OCI-LY3 (cell line): ENCODE measurements around the gene SMG7.
A peak's percentile ranks its signal among the peaks of the same experiment; 100 is the strongest.

ENCODE experiments used
- H2AFZ ChIP-seq: fragments of 200-600, 300-600 bp; shearing (Covaris generic); 2 replicates; pipeline ENCODE4 v1.6.0; 2014; ENCODE audit warnings: antibody characterized with exemption, low read depth, low read length
- H3K27ac ChIP-seq: fragments of 200-600, 300-600 bp; sonication (generic); 2 replicates; pipeline ENCODE4 v1.5.1; 2014; ENCODE audit warnings: mild to moderate bottlenecking, low read length, moderate library complexity, mixed read lengths
- H3K27me3 ChIP-seq: fragments of 200-600, 300-600 bp; sonication (generic); 2 replicates; pipeline ENCODE4 v1.6.1; 2014; ENCODE audit warnings: low read depth, low read length, mixed read lengths
- H3K36me3 ChIP-seq: fragments of 200-600, 300-600 bp; sonication (generic); replicated peaks from 2 replicates; pipeline ENCODE3; 2014; ENCODE audit warnings: low read depth, low read length, mixed read lengths
- H3K4me1 ChIP-seq: fragments of 300-600, 200-600 bp; sonication (generic); 2 replicates; pipeline ENCODE4 v1.6.1; 2014; ENCODE audit warnings: low read length, mixed read lengths
- H3K4me2 ChIP-seq: fragments of 200-600, 300-600 bp; sonication (generic); 2 replicates; pipeline ENCODE4 v1.6.1; 2014; ENCODE audit warnings: low read length, mixed read lengths
- H3K4me3 ChIP-seq: fragments of 300-600, 200-600 bp; sonication (generic); 2 replicates; pipeline ENCODE4 v1.5.1; 2014; ENCODE audit warnings: antibody characterized with exemption, mild to moderate bottlenecking, low read length, moderate library complexity
- H3K79me2 ChIP-seq: fragments of 300-600, 200-600 bp; shearing (Covaris generic); 2 replicates; pipeline ENCODE4 v1.6.1; 2014; ENCODE audit warnings: mild to moderate bottlenecking, low read length, mixed read lengths
- H3K9ac ChIP-seq: fragments of 300-600, 200-600 bp; shearing (Covaris generic); 2 replicates; pipeline ENCODE4 v1.6.0; 2014; ENCODE audit warnings: mild to moderate bottlenecking, low read length, moderate library complexity
- H3K9me3 ChIP-seq: fragments of 200-600, 300-600 bp; shearing (Covaris generic); 2 replicates; pipeline ENCODE4 v1.6.1; 2014; ENCODE audit warnings: low read length, mixed read lengths; ENCODE audit not compliant: insufficient read depth
- H4K20me1 ChIP-seq: fragments of 200-600, 300-600 bp; sonication (generic); 2 replicates; pipeline ENCODE4 v1.6.1; 2016; ENCODE audit warnings: low read length, mixed read lengths; ENCODE audit not compliant: insufficient read depth
- EZH2phosphoT487 ChIP-seq: fragments of 200-600 bp; shearing (Covaris generic); IDR thresholded peaks from 2 replicates; pipeline ENCODE4 v1.6.1; 2018; ENCODE audit warnings: antibody characterized with exemption, mixed run types, low read depth
- TF ChIP-seq, protein P1 (sequence below): fragments of 200-600, 300-600 bp; sonication (generic); IDR thresholded peaks from 2 replicates; pipeline ENCODE4 v1.5.1; 2014; ENCODE audit warnings: antibody characterized with exemption, low read length, low read depth

The SMG7 gene

DNA sequence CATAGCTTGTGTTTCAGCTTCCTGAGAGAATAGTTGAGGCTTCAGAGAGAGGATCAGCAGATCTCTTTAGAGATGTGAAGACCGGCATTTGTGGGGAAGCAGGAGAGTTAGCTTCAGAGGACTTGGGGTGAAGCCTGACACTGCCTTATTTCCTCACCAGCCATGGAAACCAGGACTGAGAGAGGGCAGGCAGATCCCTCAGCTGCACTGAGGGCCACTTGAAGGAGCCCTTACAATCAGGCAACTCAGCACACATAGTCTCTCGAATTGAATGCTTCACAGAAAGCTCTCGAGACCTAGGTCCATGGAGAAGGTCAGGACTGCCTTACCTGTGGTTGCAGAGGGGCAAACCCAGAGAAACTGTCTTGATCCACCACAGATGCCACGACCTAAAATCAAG is 98.2 kb downstream of the SMG7 start:
- H3K36me3 ChIP-seq = peaks cover 85% of the 10 kb centered on the region
- no peaks in the 10 kb centered on the region for H3K9me3 ChIP-seq
- H3K4me2 ChIP-seq = no peak overlapping the region
- H2AFZ ChIP-seq = no peak overlapping the region
- H3K27ac ChIP-seq = peak overlapping the region; percentile 17
- H3K27me3 ChIP-seq = no peaks in the 10 kb centered on the region
- peaks cover 60% of the 10 kb centered on the region for H3K79me2 ChIP-seq
- no peak for TF ChIP-seq EZH2phosphoT487
- TF ChIP-seq, protein P1, sequence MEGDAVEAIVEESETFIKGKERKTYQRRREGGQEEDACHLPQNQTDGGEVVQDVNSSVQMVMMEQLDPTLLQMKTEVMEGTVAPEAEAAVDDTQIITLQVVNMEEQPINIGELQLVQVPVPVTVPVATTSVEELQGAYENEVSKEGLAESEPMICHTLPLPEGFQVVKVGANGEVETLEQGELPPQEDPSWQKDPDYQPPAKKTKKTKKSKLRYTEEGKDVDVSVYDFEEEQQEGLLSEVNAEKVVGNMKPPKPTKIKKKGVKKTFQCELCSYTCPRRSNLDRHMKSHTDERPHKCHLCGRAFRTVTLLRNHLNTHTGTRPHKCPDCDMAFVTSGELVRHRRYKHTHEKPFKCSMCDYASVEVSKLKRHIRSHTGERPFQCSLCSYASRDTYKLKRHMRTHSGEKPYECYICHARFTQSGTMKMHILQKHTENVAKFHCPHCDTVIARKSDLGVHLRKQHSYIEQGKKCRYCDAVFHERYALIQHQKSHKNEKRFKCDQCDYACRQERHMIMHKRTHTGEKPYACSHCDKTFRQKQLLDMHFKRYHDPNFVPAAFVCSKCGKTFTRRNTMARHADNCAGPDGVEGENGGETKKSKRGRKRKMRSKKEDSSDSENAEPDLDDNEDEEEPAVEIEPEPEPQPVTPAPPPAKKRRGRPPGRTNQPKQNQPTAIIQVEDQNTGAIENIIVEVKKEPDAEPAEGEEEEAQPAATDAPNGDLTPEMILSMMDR = no peak
- peaks cover 57% of the 10 kb centered on the region for H4K20me1 ChIP-seq
- H3K4me3 ChIP-seq = no peak overlapping the region
- H3K9ac ChIP-seq = no peak overlapping the region
- H3K4me1 ChIP-seq = peaks cover 37% of the 10 kb centered on the region

DNA sequence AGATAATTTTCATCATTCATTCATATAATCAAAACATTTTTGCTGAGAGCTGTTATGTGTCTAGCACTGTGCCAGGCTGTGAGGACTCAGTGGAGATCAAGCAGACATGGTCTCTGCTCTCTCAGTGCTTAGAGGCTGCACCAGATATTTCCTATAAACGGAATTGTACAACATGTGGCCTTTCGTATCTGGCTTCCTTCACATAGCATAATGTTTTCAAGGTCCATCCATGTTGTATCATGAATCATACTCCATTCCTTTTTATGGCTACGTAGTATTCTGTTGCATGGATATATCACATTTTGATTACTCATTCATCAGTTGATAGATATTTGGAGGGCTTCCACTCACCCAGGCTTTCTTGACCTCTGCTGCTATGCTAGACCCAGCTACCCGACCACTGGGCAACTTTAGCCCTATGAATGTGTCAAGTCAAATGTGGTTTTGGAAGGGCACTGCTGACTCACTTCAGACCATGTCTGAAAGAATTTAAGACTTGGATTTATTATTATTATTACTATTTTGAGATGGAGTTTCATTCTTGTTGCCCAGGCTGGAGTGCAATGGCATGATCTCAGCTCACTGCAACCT is 99.5 kb downstream of the SMG7 start:
- Histone ChIP-seq H3K9ac (no peak overlapping the region), H3K4me2 (no peak overlapping the region), H2AFZ (no peak overlapping the region), H3K79me2 (peaks cover 62% of the 10 kb centered on the region), H3K9me3 (no peaks in the 10 kb centered on the region), H3K27ac (no peak overlapping the region), H4K20me1 (peaks cover 70% of the 10 kb centered on the region), H3K36me3 (peaks cover 85% of the 10 kb centered on the region), H3K27me3 (no peaks in the 10 kb centered on the region), H3K4me3 (no peak overlapping the region), H3K4me1 (peaks cover 37% of the 10 kb centered on the region)
- no peak for TF ChIP-seq EZH2phosphoT487
- TF ChIP-seq, protein P1 = no peak

DNA sequence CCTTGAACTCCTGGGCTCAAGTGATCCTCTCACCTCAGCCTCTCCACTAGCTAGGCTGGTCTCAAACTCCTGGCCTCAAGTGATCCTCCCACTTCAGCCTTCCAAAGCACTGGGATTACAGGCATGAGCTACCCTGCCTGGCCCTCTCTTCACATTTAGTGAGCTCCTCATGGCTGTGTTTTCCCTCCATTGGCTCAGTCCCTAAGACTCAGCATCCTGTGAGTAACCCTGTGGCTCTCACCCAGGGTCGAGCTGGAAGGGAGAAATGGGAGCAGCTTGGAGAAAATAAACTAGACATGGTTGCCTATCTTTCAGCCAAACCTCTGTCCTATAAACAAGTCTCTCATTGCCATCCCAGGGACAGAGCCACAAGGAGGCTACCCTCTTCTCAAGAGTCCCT is 100.4 kb downstream of the SMG7 start:
- TF ChIP-seq, protein P1 = no peak
- TF ChIP-seq EZH2phosphoT487 = no peak
- H3K9ac ChIP-seq = no peak overlapping the region
- H3K4me2 ChIP-seq = no peak overlapping the region
- peaks cover 32% of the 10 kb centered on the region for H3K4me1 ChIP-seq
- no peak overlapping the region for H2AFZ ChIP-seq
- no peaks in the 10 kb centered on the region for H3K27me3 ChIP-seq
- peaks cover 67% of the 10 kb centered on the region for H3K79me2 ChIP-seq
- peaks cover 72% of the 10 kb centered on the region for H4K20me1 ChIP-seq
- peaks cover 85% of the 10 kb centered on the region for H3K36me3 ChIP-seq
- no peak overlapping the region for H3K4me3 ChIP-seq
- H3K27ac ChIP-seq = no peak overlapping the region
- no peaks in the 10 kb centered on the region for H3K9me3 ChIP-seq

DNA sequence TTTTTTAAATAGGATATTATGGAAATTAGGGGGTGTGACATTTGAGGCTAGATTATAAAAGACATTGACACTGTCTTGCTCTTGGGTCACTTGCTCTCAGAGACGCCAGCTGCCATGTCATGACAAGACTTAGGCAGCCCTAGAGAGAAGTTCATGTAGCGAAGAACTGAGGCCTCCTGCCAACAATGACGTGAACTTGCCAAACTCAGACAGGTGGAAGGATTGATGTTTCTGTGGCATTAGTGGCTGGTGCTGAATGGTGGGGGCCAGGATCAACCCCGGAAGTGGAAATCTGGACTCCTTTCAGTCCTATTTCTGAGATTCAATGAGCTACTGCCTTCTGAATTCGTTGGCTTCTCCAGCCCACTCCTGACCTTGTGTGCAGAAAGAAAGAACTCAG is 103.3 kb downstream of the SMG7 start:
- Histone ChIP-seq H2AFZ (no peak overlapping the region), H3K36me3 (peaks cover 83% of the 10 kb centered on the region), H3K9me3 (no peaks in the 10 kb centered on the region), H3K79me2 (peaks cover 77% of the 10 kb centered on the region), H4K20me1 (peaks cover 82% of the 10 kb centered on the region), H3K4me3 (no peak overlapping the region), H3K27ac (no peak overlapping the region), H3K9ac (no peak overlapping the region), H3K4me2 (no peak overlapping the region), H3K27me3 (no peaks in the 10 kb centered on the region), H3K4me1 (peaks cover 15% of the 10 kb centered on the region)
- no peak for TF ChIP-seq EZH2phosphoT487
- TF ChIP-seq, protein P1 = no peak
